Liver (tissue), 9 donors: Measurements from ENCODE around the gene PKP1. TPM values are rescaled to one million over a fixed set of nuclear protein-coding genes. Genes with fewer than 3 reads are reported as not detected.
"Not testable (repeated sequence)": the region's sequence is repeated elsewhere in the genome, so short reads cannot be mapped to it uniquely, and the experiment has no call there.

Source experiments
- DNase-seq: peaks from one replicate; pipeline ENCODE4 v3.0.0-alpha.2; 2017; ENCODE audit warnings: low spot score
- H3K27ac ChIP-seq, 2 donors: one replicate each; pipeline ENCODE4 v1.7.0; 2013; ENCODE audit warnings: inconsistent platforms in 2 of 2, low read length in 2 of 2, control low read depth in 1 of 2, low read depth in 1 of 2, mild to moderate bottlenecking in 1 of 2
- H3K27me3 ChIP-seq, 4 donors: one replicate each; pipeline versions ENCODE4 v1.6.1 to v1.7.0; 2013; ENCODE audit warnings: low read length in 3 of 4, inconsistent platforms in 1 of 4, mild to moderate bottlenecking in 1 of 4, moderate library complexity in 1 of 4; ENCODE audit not compliant: control insufficient read depth in 4 of 4, insufficient read depth in 4 of 4
- H3K36me3 ChIP-seq, 4 donors: one replicate each; pipeline versions ENCODE4 v1.6.1 to v1.7.0; 2013; ENCODE audit warnings: low read length in 3 of 4, mild to moderate bottlenecking in 3 of 4, low read depth in 1 of 4, moderate library complexity in 1 of 4; ENCODE audit not compliant: control insufficient read depth in 4 of 4, insufficient read depth in 3 of 4
- H3K4me1 ChIP-seq, 4 donors: one replicate each; pipeline versions ENCODE4 v1.6.1 to v1.7.0; 2013; ENCODE audit warnings: low read length in 3 of 4, mild to moderate bottlenecking in 3 of 4, moderate library complexity in 1 of 4; ENCODE audit not compliant: control insufficient read depth in 4 of 4, insufficient read depth in 4 of 4
- H3K4me3 ChIP-seq, 3 donors: one replicate each; pipeline versions ENCODE4 v1.6.1 to v1.7.0; 2013; ENCODE audit warnings: low read length in 3 of 3, control low read depth in 1 of 3, low read depth in 1 of 3, mild to moderate bottlenecking in 1 of 3
- H3K9ac ChIP-seq, 2 donors: one replicate each; pipeline ENCODE4 v1.7.0; 2013; ENCODE audit warnings: low read length in 2 of 2, mild to moderate bottlenecking in 2 of 2, moderate library complexity in 2 of 2, control low read depth in 1 of 2, low read depth in 1 of 2
- H3K9me3 ChIP-seq, 4 donors: one replicate each; pipeline versions ENCODE4 v1.6.1 to v1.7.0; 2013; ENCODE audit warnings: low read length in 3 of 4; ENCODE audit not compliant: control insufficient read depth in 4 of 4
- ATF3 ChIP-seq: IDR thresholded peaks from 2 replicates; pipeline ENCODE4 v1.6.1; 2016; ENCODE audit warnings: antibody characterized with exemption
- CTCF ChIP-seq: fragments of 150-350 bp; IDR thresholded peaks from 2 replicates; pipeline ENCODE4 v1.5.1; 2017; ENCODE audit warnings: improper control_type of control experiment, low read depth, low read length; ENCODE audit not compliant: missing input control
- EGR1 ChIP-seq, 2 donors: IDR thresholded peaks; 2 replicates each; pipeline ENCODE4 v1.6.1; 2016 to 2018; ENCODE audit warnings: antibody characterized with exemption in 2 of 2, low read depth in 2 of 2
- FOXA1 ChIP-seq: IDR thresholded peaks from 2 replicates; pipeline ENCODE4 v1.6.1; 2016; ENCODE audit warnings: antibody characterized with exemption
- FOXA2 ChIP-seq: IDR thresholded peaks from 2 replicates; pipeline ENCODE4 v1.6.1; 2016; ENCODE audit warnings: antibody characterized with exemption
- GABPA ChIP-seq, 2 donors: IDR thresholded peaks in 1 of 2; conservative IDR thresholded peaks in 1 of 2; 2 replicates each; pipeline ENCODE4 v1.6.1; 2016; ENCODE audit warnings: antibody characterized with exemption in 2 of 2, mild to moderate bottlenecking in 1 of 2, moderate library complexity in 1 of 2
- HNF4A ChIP-seq, 2 donors: conservative IDR thresholded peaks; 2 replicates each; pipeline ENCODE4 v1.6.1; 2016; ENCODE audit warnings: antibody characterized with exemption in 2 of 2, mild to moderate bottlenecking in 2 of 2
- HNF4G ChIP-seq: IDR thresholded peaks from 2 replicates; pipeline ENCODE4 v1.6.1; 2016; ENCODE audit warnings: antibody characterized with exemption
- JUND ChIP-seq, 2 donors: IDR thresholded peaks; 2 replicates each; pipeline ENCODE4 v1.6.1; 2016; ENCODE audit warnings: antibody characterized with exemption in 2 of 2
- MAX ChIP-seq: IDR thresholded peaks from 2 replicates; pipeline ENCODE4 v1.6.1; 2016; ENCODE audit warnings: antibody characterized with exemption
- NR2F2 ChIP-seq: IDR thresholded peaks from 2 replicates; pipeline ENCODE4 v1.6.1; 2016; ENCODE audit warnings: antibody characterized with exemption
- RAD21 ChIP-seq, 2 donors: IDR thresholded peaks; 2 replicates each; pipeline ENCODE4 v1.6.1; 2016; ENCODE audit warnings: antibody characterized with exemption in 2 of 2, mild to moderate bottlenecking in 2 of 2
- REST ChIP-seq: IDR thresholded peaks from 2 replicates; pipeline ENCODE4 v1.6.1; 2016; ENCODE audit warnings: antibody characterized with exemption, mild to moderate bottlenecking
- RXRA ChIP-seq, 2 donors: IDR thresholded peaks; 2 replicates each; pipeline ENCODE4 v1.6.1; 2017 to 2018; ENCODE audit warnings: antibody characterized with exemption in 2 of 2, mild to moderate bottlenecking in 1 of 2
- SP1 ChIP-seq: IDR thresholded peaks from 2 replicates; pipeline ENCODE4 v1.6.1; 2018; ENCODE audit warnings: antibody characterized with exemption, mild to moderate bottlenecking
- TAF1 ChIP-seq: conservative IDR thresholded peaks from 2 replicates; pipeline ENCODE4 v1.6.1; 2016; ENCODE audit warnings: antibody characterized with exemption, mild to moderate bottlenecking
- YY1 ChIP-seq: IDR thresholded peaks from 2 replicates; pipeline ENCODE4 v1.6.1; 2016; ENCODE audit warnings: antibody characterized with exemption, mild to moderate bottlenecking
- ZBTB33 ChIP-seq: IDR thresholded peaks from 2 replicates; pipeline ENCODE4 v1.6.1; 2016; ENCODE audit warnings: antibody characterized with exemption
- WGBS: extraction: QIAGEN DNeasy Blood & Tissue Kit; methylation state at CpG from one replicate; pipeline ENCODE4 v1.1.7; 2013; 5-methylcytosine and 5-hydroxymethylcytosine counted together
- polyA plus RNA-seq, 2 donors: library from polyadenylated mRNA; stranded (reverse) in 1 of 2; unstranded in 1 of 2; fragments of 200-250 nt in 1 of 2; fragments of >200 nt in 1 of 2; fragmentation: Nextera tagmentation in 1 of 2; extraction: Ambion mirVana in 1 of 2; gene quantifications; one replicate each; pipeline versions ENCODE4 v1.2.1 to v1.2.3, GENCODE V29; 2013 to 2015
- total RNA-seq, 2 donors: library from RNA; depleted of rRNA; stranded (reverse); fragments of >200 nt; gene quantifications; one replicate each; pipeline ENCODE4 v1.2.3, GENCODE V29; 2014
- donor health status: healthy.
- donor health status: healthy.
- donor health status: healthy.
- donor health status: healthy.
- donor health status: healthy.

PKP1 gene
- total and polyA plus RNA-seq, 4 donors, result 0.01 TPM; not detected in 3

GRCh38 chr1:201258132-201258531, 25.2 kb upstream of the PKP1 start:
- H3K27me3 ChIP-seq, H3K4me3 ChIP-seq, H3K9me3 ChIP-seq: not testable (repeated sequence)

GRCh38 chr1:201258763-201259230, 24.5 kb upstream of the PKP1 start:
- 80% methylated on average over 14 of the region's 14 CpGs for WGBS
- no peak for DNase-seq
- H3K27me3 ChIP-seq, result peaks cover 2 to 3% (median 3%) of the 10 kb centered on the region in 4 donors

More at GRCh38 chr1:201258132-201258531, 25.2 kb upstream of the PKP1 start:
- not testable (repeated sequence) for H3K27ac ChIP-seq, DNase-seq, H3K36me3 ChIP-seq, H3K9ac ChIP-seq, H3K4me1 ChIP-seq

More at GRCh38 chr1:201258763-201259230, 24.5 kb upstream of the PKP1 start:
- peaks cover 0 to 2% (median 0%) of the 10 kb centered on the region in 4 donors for H3K4me1 ChIP-seq
- H3K36me3 ChIP-seq, result no peaks in the 10 kb centered on the region
- no peak overlapping the region for H3K4me3 ChIP-seq
- no peak overlapping the region for H3K27ac ChIP-seq
- H3K9me3 ChIP-seq, result no peaks in the 10 kb centered on the region
- H3K9ac ChIP-seq, result no peak overlapping the region
- TF ChIP-seq FOXA1 (no peak), RAD21 (IDR thresholded peaks at IDR 0.05) (no peak), ATF3 (no peak), FOXA2 (no peak), YY1 (no peak), REST (no peak), HNF4A (conservative IDR thresholded peaks at IDR 0.05) (no peak), MAX (no peak), CTCF (no peak), EGR1 (IDR thresholded peaks at IDR 0.05; ENCODE audit: low read depth in 2 of 2) (no peak), JUND (IDR thresholded peaks at IDR 0.05) (no peak), GABPA (IDR thresholded peaks at IDR 0.05 in 1 of 2, conservative IDR thresholded peaks at IDR 0.05 in 1 of 2) (no peak), RXRA (IDR thresholded peaks at IDR 0.05) (no peak), TAF1 (no peak), NR2F2 (no peak), ZBTB33 (no peak), HNF4G (no peak), SP1 (no peak)
